G401.6 (cell line): ENCODE data around the gene RARRES2.

Source experiments
- FAIRE-seq: peaks from 2 replicates; lab custom pipeline; 2012; peaks lifted over from hg19 to GRCh38; lab: Jason Lieb, UNC

RARRES2 gene

DNA sequence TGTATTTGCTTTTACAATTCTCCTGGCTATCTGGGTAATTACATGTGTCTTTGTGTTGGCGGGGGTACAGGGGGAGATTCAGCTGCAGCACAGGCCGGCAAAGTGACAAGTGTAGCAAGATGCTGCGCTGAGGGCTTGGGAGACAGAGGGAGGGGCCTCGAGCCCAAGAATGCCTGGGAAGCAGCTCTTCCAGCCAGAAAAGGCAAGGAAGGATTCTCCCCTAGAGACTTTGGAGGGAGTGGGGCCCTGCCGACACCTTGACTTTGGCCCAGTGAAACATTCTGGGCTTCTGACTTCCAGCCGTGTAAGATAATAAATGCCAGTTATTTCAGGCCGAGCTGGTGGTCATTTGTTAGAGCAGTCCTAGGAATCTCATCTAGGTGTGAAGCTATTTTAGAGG lies 20.0 kb upstream of the RARRES2 start:
- FAIRE-seq: no peak

DNA sequence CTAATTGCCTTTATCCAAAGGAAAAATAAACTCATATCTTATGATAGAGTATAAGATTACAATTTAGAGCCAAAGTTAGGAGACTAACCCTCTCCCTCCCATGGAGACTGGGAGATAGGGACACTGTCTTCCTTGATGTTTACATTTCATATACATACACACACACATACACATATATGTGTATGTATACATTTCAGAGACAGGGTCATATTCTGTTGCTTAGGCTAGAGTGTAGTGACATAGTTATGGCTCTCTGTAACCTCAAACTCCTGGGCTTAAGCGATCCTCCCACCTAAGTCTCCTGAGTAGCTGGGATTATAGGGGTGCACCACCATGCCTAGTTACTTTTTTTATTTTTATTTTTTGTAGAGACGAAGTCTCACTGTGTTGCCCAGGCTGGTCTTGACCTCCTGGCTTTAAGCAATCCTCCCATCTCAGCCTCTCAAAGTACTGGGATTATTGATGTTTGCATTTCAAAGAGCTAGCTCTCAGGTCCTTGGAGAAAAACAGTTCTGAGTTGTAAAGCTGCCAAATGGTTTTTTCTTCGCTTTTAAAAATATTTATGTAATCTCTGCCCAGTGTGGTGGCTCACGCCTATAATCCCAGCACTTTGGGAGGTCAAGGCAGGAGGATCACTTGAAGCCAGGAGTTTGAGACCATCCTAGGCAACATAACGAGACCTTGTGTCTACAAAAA lies 19.1 kb upstream of the RARRES2 start:
- no peak for FAIRE-seq

DNA sequence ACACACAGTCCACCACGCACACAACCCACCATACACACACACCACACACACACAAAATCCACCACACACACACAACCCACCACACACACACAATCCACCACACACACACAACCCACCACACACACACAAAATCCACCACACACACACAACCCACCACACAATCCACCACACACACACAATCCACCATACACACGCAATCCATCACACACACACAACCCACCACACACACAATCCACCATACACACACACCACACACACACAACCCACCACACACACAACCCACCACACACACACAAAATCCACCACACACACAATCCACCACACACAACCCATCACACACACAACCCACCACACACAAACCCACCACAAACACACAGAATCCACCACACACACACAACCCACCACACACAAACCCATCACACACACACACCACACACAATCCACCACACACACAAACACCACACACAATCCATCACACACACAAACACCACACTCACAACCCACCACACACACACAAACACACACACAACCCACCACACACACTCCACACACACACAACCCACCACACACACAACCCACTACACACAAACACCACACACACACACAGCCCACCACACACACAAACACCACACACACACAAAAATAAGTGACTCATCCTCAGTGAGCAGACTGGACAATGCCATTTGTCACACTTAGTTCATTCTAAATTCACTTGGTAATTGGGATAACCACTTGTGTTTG lies 18.4 kb upstream of the RARRES2 start:
- FAIRE-seq: no peak

DNA sequence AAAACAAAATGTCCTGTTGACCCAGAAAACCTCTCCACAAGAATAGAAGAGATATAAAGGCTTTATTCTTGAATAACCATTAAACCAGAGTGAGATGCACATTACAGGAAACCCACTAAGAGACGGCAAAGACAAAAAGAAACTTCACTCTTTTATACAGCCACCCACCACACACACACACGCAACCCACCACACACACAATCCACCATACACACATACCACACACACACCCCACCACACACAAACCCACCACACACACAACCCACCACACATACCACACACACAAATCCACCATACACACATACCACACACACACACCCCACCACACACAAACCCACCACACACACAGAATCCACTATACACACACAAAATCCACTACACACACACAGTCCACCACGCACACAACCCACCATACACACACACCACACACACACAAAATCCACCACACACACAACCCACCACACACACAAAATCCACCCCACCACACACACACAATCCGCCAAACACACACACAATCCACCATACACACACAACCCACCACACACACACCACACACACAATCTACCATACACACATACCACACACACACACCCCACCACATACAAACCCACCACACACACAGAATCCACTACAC lies 17.7 kb upstream of the RARRES2 start:
- no peak for FAIRE-seq

DNA sequence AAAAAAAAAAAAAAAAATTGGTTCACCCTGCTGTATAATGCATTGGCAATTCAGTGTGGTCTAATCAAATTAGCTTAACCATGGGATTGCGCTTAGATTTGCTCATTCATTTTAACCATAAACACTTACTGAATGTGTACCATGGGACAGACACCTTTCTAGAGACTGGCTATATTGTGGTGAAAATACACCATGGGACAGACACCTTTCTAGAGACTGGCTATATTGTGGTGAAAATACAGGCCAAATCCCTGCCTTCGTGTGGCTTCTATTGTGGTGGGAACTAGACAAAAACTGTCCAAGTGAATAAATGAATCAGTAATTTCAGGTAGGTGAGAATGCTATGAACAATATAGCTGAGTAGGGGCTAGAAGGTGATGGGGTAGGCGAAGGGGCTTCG lies 17.0 kb upstream of the RARRES2 start:
- no peak for FAIRE-seq

DNA sequence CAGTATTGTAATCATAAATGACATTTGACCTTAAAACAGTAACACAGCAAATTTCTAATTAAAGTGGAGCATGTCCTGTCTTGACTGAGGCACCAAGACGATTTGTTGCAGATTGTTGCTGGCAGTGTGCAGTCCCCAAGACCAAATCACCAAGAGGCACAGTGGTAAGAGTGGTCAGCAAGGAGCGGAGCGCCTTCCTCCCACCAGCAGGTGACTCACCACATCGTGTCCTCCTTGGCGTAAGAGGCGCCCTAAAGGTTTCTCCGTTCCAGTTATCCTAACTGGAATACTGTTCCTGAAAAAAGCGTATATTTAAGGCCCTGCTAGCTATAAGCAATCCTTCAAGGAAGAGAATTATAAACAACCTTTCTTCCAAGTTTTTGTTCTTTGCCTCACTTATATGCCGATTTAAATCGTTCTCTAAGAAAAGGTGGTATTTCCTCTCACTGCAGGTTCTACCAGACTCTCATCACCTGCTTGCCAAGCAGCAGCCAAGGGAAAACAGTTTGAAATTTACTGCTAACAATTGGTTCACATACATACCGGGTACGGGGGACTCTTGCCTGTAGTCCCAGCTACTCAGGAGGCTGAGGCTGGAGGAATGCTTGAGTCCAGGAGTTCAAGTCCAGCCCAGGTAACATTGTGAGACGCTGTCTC lies 16.5 kb upstream of the RARRES2 start:
- FAIRE-seq: peak; percentile 6

GRCh38 chr7:150357270-150357669 lies 15.8 kb upstream of the RARRES2 start:
- FAIRE-seq: no peak

- FAIRE-seq: peak; percentile 49
Measured at GRCh38 chr7:150356265-150356897, 15.0 kb upstream of the RARRES2 start.

DNA sequence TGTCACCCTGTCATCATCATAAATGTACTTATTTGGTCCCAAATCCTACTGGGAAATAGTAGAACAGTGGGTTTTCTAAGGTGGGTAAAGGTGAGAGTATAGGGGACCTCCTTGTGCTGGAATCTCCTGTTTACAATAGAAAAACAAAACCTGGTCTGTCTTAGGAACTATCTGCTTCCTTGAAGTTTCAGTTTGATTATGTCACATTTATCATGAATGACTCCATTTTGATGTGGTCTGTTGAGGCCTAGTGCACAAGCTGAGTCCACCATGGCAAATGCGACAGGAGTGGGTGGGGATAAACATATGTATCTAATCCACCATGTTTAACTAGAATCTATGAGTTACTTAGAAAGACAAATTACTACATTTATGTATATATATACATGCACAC lies 14.2 kb upstream of the RARRES2 start:
- FAIRE-seq: no peak

DNA sequence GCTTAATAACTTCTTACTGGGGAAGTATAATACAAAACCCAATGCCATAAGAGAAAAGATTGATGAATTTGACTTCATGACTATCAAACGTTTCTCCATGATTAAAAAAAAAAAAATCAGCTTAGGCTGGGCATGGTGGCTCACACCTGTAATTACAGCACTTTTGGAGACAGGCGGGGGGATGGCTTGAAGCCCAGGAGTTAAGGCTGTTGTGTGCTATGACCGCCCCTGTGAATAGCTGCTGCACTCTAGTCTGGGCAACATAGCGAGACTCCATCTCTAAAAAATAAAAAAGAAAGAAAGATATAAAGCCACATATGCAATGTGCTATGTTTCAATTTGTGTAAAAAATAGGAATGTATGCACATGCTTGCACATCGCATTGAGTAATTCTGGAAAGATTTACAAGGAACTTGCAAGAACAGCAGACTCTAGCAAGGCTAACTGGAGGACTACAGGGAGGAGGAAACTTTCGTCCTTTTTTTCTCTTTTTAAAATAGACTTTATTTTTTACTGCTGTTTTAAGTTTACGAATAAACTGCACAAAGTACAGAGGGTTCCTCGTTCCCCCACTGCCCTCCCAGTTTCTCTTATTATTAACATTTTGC lies 10.3 kb upstream of the RARRES2 start:
- FAIRE-seq: no peak

- no peak for FAIRE-seq
Measured at GRCh38 chr7:150346922-150347321, 5.5 kb upstream of the RARRES2 start.

- FAIRE-seq: no peak
Measured at GRCh38 chr7:150345012-150345411, 3.6 kb upstream of the RARRES2 start.

- peak; percentile 56 for FAIRE-seq
Measured at GRCh38 chr7:150344299-150344698, 2.9 kb upstream of the RARRES2 start.

- FAIRE-seq: no peak
Measured at GRCh38 chr7:150343225-150343624, 1.8 kb upstream of the RARRES2 start.

DNA sequence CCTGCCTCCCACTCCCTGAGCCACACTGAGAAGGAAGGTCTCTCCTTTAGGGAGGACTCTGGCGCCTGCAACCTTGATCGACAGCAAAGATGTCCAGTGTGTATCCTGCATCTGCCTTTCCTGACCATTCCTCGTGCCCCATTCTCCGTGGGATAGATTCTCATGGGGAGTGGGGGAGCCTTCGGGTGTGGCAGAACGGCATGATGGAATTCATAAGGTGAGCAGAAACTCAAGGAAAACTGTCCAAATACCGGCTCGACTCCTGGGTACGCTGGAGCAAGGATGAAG lies 636 bp upstream of the RARRES2 start:
- FAIRE-seq: no peak

DNA sequence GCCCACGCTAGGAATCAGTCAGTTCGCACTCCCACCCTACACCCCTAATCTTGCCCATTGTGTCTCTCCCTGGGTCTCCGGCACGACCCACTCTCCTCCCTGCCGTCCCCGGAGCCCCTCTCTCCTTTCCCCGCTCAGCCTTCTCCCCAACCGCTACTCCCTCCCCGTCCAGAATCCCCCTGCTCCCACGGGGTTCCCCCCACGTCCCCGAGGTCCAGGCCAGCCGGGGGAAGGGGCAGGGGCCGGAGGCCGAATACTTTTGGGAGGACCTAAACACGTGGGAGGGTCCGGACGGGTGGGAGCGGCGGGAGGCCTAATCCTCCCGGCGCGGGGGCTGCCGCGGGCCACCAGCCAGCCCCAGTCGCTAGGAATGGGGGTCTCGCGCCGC lies 560 bp downstream of the RARRES2 start:
- no peak for FAIRE-seq

DNA sequence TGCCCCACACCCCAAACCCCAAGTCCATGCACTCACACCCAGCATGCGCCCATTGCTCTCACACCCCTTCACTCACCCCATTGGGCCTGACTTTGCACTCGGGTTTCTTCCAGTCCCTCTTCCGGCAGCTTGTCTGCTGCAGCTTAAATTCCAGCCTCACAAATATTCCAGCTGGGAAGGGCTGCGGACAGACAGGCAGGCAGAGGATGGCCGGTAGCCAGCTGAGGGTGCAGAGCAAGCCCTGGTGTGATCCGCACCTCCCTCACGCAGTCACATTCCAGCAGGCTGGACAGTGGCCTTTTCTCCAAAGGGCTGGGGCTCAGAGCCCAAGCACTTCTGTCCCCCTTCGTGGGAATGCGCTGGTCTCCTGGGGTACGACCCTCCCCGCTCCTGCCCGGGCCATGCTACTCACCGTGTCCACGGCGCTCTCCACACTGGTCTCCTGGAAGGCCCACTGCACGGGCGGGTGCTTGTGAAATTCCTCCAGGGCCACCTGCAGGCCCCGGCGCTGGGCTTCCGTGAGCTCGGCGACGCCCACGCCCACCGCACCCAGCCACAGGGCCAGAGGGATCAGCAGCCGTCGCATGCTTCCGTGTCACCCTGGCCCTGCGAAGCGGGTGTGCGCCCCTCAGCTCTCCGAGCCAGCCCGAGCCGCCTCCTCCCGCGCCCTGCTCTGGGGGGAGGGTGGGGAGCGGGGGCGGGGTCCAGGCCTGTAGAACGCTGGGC lies 1.2 kb downstream of the RARRES2 start:
- no peak for FAIRE-seq

DNA sequence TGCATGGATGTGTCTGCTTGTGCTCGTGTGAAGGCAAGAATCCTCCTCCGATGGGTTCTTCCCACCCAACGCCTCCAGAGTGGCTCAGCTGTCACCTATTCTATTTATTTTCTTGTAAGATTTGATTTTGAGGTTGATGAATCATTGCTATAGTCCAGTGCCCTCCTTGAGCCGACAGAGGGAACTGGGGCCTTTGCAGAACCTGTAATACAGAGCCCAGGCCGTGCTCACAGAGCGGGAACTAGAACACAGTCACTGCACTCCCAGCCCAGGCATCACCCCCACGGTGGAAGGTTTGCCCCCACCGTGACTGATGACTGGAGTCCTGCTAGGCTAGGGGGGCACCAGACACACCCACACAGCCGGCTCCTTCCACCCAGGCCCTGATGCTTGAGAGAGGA lies 2.0 kb downstream of the RARRES2 start:
- no peak for FAIRE-seq

GRCh38 chr7:150338166-150338829 lies 3.1 kb downstream of the RARRES2 start:
- FAIRE-seq: no peak

- FAIRE-seq: no peak
Measured at GRCh38 chr7:150337659-150338081, 3.8 kb downstream of the RARRES2 start.

- FAIRE-seq: no peak
Measured at GRCh38 chr7:150337179-150337578, 4.2 kb downstream of the RARRES2 start.
